NCI-H82 treated with DMSO at 0.1 percent for 48 hours (cell line): ENCODE results near the gene BTBD8.
"Not testable (repeated sequence)": the region's sequence is repeated elsewhere in the genome, so short reads cannot be mapped to it uniquely, and the experiment has no call there.

ENCODE experiments used
- DNase-seq: peaks from one replicate; lab custom pipeline; 2025; ENCODE audit not compliant: unreplicated experiment; lab: John Stamatoyannopoulos, UW

BTBD8 gene

DNA sequence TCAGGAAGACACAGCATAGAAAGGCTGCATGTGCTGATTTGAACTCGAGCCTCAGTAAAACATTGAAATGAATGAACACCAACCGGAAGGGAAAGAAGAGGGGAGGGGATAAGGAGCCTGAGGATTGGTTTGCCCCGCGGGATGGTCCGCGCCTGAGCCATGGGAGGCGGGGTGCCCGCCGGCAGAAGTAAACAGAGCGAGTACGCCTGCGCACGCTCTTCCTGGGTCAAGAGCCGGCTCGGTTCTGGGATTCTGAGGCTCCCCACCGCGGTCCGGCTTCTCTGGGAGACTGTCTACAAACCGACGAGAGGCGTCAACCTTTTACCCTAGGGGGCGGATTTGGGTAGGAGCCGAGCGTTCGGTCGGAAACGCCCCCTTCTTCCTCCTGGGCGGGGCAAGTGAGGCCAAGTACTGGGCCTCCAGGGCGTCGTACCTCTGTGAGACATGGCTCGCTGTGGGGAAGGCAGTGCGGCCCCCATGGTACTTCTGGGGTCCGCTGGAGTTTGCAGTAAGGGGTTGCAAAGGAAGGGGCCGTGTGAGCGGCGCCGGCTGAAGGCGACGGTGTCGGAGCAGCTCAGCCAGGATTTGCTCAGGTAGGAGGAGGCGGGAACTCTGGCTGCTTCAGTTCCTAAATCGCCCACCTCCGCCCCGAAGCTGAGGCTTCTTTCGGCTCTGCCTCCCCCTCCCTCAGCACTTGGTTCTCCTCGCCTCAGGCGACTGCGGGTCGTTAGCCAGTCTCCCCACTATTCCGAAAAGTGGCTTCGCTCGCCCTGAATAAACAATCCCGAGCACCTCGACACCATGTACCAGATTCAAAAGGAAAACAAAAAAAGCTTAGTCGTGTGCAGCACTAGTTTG lies at the start of gene BTBD8:
TSS of gene BTBD8 (plus strand) at position 218 of the 858 bp plus-strand sequence. CDS start at position 445, 227 bp downstream.
- peak; percentile 51 for DNase-seq

DNA sequence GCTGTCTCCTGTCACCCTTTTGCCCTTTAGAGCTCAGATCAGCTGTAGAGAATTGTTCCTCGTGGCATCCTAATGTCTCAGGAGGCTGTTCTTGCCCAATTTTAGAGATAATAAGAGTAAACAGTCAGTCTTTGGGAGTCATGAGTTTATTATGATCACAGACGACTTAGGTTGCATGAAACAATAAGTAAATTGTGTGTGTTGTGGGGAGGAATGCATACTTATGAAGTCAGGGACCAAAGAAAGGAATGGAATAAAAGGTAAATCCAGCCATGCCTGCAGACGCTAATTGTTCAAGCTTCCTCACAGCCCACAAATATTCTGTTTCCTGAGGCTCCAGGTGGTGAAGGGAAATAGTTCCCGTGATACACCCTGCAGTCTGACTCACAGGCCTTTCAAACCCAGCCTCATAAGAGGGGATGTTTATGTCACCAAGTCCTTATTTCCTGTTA lies 49.5 kb upstream of the BTBD8 start:
- DNase-seq, result no peak

- DNase-seq, result no peak
Observed at GRCh38 chr1:92031281-92032110, 48.6 kb upstream of the BTBD8 start.

- DNase-seq, result no peak
Observed at GRCh38 chr1:92037400-92037799, 42.7 kb upstream of the BTBD8 start.

DNA sequence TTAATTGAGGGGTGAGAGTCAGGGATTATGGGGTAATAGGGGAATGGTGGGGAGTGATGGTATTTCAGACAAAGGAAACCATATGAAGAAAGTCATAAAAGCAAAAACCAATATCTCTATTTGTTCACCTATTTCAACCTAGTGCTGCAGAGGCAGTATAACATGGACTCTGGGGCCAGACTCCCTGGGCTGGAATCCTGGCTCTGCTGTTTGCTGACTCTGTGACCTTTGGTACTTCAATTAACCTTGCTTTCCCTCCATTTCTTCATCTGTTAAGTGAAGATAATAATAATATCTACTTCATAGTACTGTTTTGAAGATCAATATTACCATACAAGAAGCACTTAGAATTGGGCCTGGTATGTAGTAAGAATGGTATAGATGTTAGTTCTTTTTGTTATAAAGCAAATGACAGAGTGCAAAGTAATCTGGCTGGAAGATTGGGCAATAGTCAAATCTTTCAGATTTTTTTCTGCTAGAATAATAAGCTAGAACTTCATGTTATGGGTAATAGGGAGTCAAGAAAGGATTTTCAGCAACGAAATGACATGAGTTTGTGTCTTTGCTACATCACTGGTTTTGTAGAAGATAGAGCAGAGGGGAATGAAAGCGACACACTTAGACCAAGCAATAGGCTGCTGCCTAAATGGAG lies 41.3 kb upstream of the BTBD8 start:
- DNase-seq, result no peak

DNA sequence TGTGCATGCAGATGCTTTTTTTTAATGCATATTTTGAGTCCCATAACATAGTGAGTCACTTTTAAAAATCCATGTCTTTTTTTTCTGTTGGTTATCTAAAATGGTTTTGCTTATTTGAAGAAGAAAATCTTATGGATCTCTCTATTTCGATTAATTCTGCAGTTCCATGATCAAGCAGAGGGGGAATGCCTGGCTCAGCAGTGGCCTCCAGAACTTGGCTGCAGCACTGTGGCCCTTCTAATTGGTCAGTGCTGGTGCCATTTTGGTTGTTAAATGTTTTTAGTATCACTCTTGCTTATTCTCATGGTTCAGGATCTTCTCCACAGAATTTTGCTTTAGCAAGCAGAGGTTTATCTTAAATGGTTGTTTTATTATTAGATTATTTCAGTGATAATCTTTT lies 39.2 kb upstream of the BTBD8 start:
- DNase-seq, result no peak

DNA sequence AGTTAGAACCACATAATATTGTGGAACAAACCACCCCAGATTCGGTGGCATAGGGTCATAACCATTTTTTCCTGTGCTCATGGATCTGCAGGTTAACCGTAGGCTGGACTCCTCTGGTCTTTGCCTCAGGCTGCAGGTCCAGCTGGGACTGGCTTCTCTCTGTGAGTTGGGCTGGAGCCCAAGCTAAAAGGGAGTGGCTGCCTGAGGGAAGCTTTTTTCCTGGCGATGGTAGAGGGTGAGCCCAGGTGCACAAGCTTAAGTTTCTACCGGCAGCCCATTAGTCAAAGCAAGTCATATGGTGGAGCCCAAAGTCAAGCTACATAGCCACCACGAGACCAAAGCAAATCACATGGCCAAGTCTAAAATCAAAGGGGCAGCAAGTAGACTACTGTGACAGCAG lies 36.5 kb upstream of the BTBD8 start:
- no peak for DNase-seq

DNA sequence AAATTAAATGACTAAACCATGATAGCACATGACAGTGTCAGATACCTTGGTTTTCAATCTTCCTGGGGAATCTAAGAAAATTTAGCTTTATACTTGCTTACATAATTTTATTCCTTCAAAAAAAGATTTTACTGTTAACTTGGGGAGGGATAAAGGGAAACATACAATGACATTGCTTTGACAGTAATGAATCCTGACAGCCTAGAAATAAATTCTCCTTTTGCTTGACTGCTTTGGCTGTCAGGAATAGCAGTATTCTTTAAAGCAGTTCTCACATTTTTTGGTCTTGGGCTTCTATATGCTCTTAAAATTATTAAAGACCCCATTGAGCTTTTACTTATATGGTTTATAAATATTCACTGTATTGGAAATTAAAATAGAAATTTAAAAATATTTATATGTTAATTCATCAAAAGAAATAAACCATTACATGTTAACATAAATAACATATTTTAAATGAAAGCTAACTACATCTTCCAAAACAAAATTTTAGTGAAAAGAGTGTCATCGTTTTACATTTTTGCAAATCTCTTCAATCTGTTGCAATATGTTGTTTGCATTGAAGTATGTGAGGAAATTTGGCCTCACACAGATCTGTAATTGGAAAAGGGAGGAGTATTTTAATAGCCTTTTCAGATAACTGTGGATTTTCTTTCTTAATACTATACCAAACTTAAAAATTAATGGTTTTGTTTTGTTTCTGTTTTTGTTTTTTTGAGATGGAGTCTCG lies 34.2 kb upstream of the BTBD8 start:
- no peak for DNase-seq

DNA sequence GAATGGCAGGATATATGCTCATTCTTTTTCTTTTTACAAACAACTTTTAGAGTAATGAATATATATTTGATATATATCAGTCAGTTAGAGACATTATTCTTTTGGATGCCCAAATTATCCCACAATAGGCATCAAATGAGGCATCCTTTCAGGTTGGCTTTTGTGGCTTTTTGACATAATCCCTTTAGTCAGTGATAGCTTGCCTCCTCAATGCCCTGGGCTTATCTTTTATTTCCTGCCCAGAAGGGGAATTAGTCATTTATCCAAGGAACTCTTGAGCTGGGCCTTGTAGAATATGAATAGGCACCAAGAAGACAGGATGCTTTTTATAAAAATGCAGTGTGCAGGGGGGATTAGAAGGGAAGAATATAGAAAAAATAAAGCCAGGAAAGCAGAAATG lies 28.2 kb upstream of the BTBD8 start:
- peak; percentile 16 for DNase-seq

DNA sequence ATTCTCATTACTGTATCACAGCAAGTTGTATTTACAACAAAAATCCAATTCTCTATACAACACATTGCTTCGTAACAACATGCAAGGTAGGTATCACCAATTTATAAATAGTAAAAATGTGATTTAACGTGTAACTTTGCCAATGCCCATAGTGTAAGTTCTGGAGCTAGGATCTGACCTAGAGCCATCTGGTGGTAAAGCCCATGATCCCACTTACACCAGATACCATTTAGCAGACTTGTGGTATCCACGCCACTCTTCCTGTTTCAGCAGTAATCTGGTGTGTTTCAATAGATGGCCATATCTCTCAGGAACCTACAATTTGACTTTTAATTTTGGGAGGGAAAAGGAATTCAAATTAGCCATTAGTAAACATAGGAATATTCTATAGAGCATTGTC lies 15.1 kb upstream of the BTBD8 start:
- DNase-seq, result no peak

- DNase-seq, result no peak
Observed at GRCh38 chr1:92066321-92066720, 13.8 kb upstream of the BTBD8 start.

DNA sequence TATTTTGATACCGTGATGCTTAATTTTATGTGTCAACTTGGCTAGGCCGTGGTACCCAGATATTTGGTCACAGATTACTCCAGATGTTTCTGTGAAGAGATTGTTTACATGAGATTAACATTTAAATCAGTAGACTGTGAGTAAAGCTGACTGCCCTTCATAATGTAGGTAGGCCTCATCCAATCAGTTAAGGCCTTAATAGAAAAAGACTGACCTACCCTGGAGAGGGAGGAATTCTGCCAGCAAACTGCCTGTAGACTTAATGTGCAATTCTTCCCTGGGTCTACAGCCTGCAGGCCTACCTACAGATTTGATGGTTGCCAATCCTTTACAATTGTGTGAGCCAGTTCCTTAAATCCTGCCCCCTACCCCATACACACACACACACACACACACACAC lies 9.3 kb upstream of the BTBD8 start:
- no peak for DNase-seq

- not testable (repeated sequence) for DNase-seq
Observed at GRCh38 chr1:92074446-92074845, 5.7 kb upstream of the BTBD8 start.

DNA sequence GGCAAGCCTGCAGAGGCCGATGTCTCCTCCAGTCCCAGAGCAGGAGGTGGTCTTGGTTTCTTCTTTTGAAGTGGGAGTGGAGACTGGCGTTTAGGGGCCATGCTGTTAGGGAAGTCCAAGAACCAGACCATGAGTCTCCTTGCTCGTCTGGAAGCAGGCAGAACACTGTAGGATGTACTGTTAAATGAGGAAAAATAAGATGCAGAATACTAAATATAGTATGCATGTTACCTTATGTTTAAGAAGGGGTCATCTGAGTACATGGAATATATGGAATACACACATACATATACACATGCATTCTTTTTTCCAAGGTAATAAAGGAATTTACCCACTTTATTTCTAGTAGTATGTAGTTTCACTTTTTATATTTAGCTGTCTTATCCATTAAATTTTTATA lies 4.8 kb upstream of the BTBD8 start, which contains the start of gene SETSIP:
TSS of gene SETSIP (minus strand) at position 101 of the 400 bp plus-strand sequence. CDS start at position 101, 0 bp downstream.
- DNase-seq, result no peak

- no peak for DNase-seq
Observed at GRCh38 chr1:92076363-92076762, 3.8 kb upstream of the BTBD8 start.

GRCh38 chr1:92078077-92078476 lies 2.1 kb upstream of the BTBD8 start:
- DNase-seq, result not testable (repeated sequence)

DNA sequence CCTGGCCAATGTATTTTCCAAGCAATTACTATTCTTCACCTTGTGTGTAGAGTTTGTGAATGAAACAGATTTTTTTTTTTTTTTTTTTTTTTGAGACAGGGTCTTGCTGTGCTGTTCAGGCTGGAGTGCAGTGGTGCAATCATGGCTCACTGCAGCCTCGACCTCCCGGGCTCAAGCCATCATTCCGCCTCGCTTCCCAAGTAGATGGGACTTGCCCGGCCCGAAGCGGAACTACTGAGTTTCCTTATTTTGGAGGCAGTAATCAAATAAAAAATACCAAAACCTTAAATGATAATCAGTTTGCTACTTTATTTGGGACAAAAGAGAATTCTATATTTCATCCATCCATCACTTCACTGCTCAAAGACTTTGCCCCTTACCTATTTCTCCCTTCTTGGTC lies 704 bp upstream of the BTBD8 start:
- no peak for DNase-seq

- no peak for DNase-seq
Observed at GRCh38 chr1:92081031-92081430, 886 bp downstream of the BTBD8 start.

GRCh38 chr1:92084651-92085050 lies 4.5 kb downstream of the BTBD8 start:
- DNase-seq, result no peak

DNA sequence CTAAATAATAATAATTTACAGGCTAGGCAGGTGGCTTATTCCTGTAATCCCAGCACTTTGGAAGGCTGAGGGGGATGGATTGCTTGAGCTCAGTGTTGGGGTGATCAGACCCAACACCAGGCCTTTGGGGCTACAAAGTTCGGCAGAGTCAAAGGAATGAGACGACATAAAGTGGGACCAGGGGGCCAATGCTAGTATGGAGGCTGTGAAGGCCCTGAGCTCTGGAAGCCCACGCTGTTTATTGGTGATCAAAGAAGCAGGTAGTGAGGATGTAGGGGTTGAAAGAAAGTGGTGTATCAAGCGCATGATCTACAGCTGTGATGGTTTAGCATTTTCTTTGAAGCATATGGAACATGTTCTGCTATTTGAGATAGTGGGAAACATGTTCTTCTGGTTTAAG lies 5.6 kb downstream of the BTBD8 start:
- no peak for DNase-seq

DNA sequence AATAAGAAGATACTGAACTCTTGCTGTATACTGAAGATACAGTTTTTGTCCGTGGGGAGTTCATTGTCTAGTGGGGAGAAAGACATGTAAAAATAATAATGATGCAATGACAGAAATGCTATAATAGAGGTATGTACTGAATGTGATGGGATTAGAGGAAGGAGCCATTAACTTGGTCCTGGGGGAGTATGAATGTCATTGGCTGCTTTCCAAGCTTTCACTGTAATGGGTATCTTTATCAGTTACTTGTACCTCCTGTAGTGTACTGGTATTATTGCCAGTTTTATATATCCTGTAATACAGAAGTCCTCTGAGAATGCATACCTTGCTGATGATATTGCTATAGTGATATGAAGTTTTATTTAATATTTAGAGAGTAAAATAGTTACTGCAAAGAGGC lies 7.4 kb downstream of the BTBD8 start:
- no peak for DNase-seq
